ENCODE measurements around the gene PCNX4. TPM values are rescaled to one million over a fixed set of nuclear protein-coding genes. Genes with fewer than 3 reads are reported as not detected.

PCNX4 gene
- polyA plus RNA-seq, 2 donors, result 7.1 to 10.5 TPM

GRCh38 chr14:60085693-60086092 is 6.0 kb upstream of the PCNX4 start:
- Histone ChIP-seq H3K9me3 (ENCODE audit: control insufficient read depth in 2 of 2, insufficient read depth in 1 of 2, low read depth in 1 of 2, low read length in 1 of 2) (no peaks in the 10 kb centered on the region), H3K36me3 (ENCODE audit: control insufficient read depth in 2 of 2, insufficient read depth in 2 of 2, low read length in 1 of 2) (no peaks in the 10 kb centered on the region), H3K27me3 (ENCODE audit: control insufficient read depth in 1 of 2, insufficient read depth in 2 of 2, low read length in 2 of 2) (no peaks in the 10 kb centered on the region), H3K4me3 (ENCODE audit: low read depth in 1 of 2, low read length in 2 of 2) (no peak overlapping the region), H3K27ac (ENCODE audit: low read depth in 2 of 2, low read length in 1 of 2) (no peak overlapping the region), H3K4me1 (ENCODE audit: control insufficient read depth in 2 of 2, insufficient read depth in 2 of 2, low read length in 1 of 2) (no peaks in the 10 kb centered on the region)
- 92 to 93% methylated on average over 3 of the region's 3 CpGs for WGBS, 2 donors

GRCh38 chr14:60087668-60088067 is 4.1 kb upstream of the PCNX4 start:
- Histone ChIP-seq H3K4me1 (ENCODE audit: control insufficient read depth in 2 of 2, insufficient read depth in 2 of 2, low read length in 1 of 2) (no peaks in the 10 kb centered on the region), H3K9me3 (ENCODE audit: control insufficient read depth in 2 of 2, insufficient read depth in 1 of 2, low read depth in 1 of 2, low read length in 1 of 2) (no peaks in the 10 kb centered on the region), H3K4me3 (ENCODE audit: low read depth in 1 of 2, low read length in 2 of 2) (no peak overlapping the region), H3K36me3 (ENCODE audit: control insufficient read depth in 2 of 2, insufficient read depth in 2 of 2, low read length in 1 of 2) (no peaks in the 10 kb centered on the region), H3K27me3 (ENCODE audit: control insufficient read depth in 1 of 2, insufficient read depth in 2 of 2, low read length in 2 of 2) (no peaks in the 10 kb centered on the region), H3K27ac (ENCODE audit: low read depth in 2 of 2, low read length in 1 of 2) (no peak overlapping the region)
- 87 to 91% methylated on average over 3 of the region's 3 CpGs for WGBS, 2 donors

GRCh38 chr14:60089221-60089620 is 2.5 kb upstream of the PCNX4 start:
- no peaks in the 10 kb centered on the region for H3K27me3 ChIP-seq (ENCODE audit: control insufficient read depth in 1 of 2, insufficient read depth in 2 of 2, low read length in 2 of 2)
- H3K4me3 ChIP-seq (ENCODE audit: low read depth in 1 of 2, low read length in 2 of 2), result no peak overlapping the region
- H3K27ac ChIP-seq (ENCODE audit: low read depth in 2 of 2, low read length in 1 of 2), result no peak overlapping the region
- no peaks in the 10 kb centered on the region for H3K36me3 ChIP-seq (ENCODE audit: control insufficient read depth in 2 of 2, insufficient read depth in 2 of 2, low read length in 1 of 2)
- WGBS, 2 donors, result 62 to 74% methylated on average over 4 of the region's 4 CpGs
- H3K4me1 ChIP-seq (ENCODE audit: control insufficient read depth in 2 of 2, insufficient read depth in 2 of 2, low read length in 1 of 2), result no peaks in the 10 kb centered on the region
- no peaks in the 10 kb centered on the region for H3K9me3 ChIP-seq (ENCODE audit: control insufficient read depth in 2 of 2, insufficient read depth in 1 of 2, low read depth in 1 of 2, low read length in 1 of 2)

- no peaks in the 10 kb centered on the region for H3K36me3 ChIP-seq (ENCODE audit: control insufficient read depth in 2 of 2, insufficient read depth in 2 of 2, low read length in 1 of 2)
- peak overlapping the region; percentile 98 to 100 for H3K27ac ChIP-seq (ENCODE audit: low read depth in 2 of 2, low read length in 1 of 2)
- no peaks in the 10 kb centered on the region for H3K27me3 ChIP-seq (ENCODE audit: control insufficient read depth in 1 of 2, insufficient read depth in 2 of 2, low read length in 2 of 2)
- 9% methylated on average over 16 of the region's 16 CpGs for WGBS, 2 donors
- H3K4me3 ChIP-seq (ENCODE audit: low read depth in 1 of 2, low read length in 2 of 2), result peak overlapping the region; percentile 72 to 95
- H3K4me1 ChIP-seq (ENCODE audit: control insufficient read depth in 2 of 2, insufficient read depth in 2 of 2, low read length in 1 of 2), result peaks cover 0 to 3% of the 10 kb centered on the region in 2 donors
- H3K9me3 ChIP-seq (ENCODE audit: control insufficient read depth in 2 of 2, insufficient read depth in 1 of 2, low read depth in 1 of 2, low read length in 1 of 2), result no peaks in the 10 kb centered on the region
These were observed 731 bp upstream of the PCNX4 start for GRCh38 chr14:60090864-60091519.

GRCh38 chr14:60092526-60092920 is 800 bp downstream of the PCNX4 start:
- WGBS, 2 donors, result 0% methylated on average over 14 of the region's 14 CpGs
- Histone ChIP-seq H3K9me3 (ENCODE audit: control insufficient read depth in 2 of 2, insufficient read depth in 1 of 2, low read depth in 1 of 2, low read length in 1 of 2) (no peaks in the 10 kb centered on the region), H3K27ac (ENCODE audit: low read depth in 2 of 2, low read length in 1 of 2) (peak overlapping the region; percentile 98 to 100), H3K36me3 (ENCODE audit: control insufficient read depth in 2 of 2, insufficient read depth in 2 of 2, low read length in 1 of 2) (no peaks in the 10 kb centered on the region), H3K4me1 (ENCODE audit: control insufficient read depth in 2 of 2, insufficient read depth in 2 of 2, low read length in 1 of 2) (peaks cover 0 to 3% of the 10 kb centered on the region in 2 donors), H3K27me3 (ENCODE audit: control insufficient read depth in 1 of 2, insufficient read depth in 2 of 2, low read length in 2 of 2) (no peaks in the 10 kb centered on the region), H3K4me3 (ENCODE audit: low read depth in 1 of 2, low read length in 2 of 2) (peak overlapping the region; percentile 72 to 95)

- peak overlapping the region; percentile 98 to 100 for H3K27ac ChIP-seq (ENCODE audit: low read depth in 2 of 2, low read length in 1 of 2)
- H3K4me1 ChIP-seq (ENCODE audit: control insufficient read depth in 2 of 2, insufficient read depth in 2 of 2, low read length in 1 of 2), result peaks cover 0 to 3% of the 10 kb centered on the region in 2 donors
- no peaks in the 10 kb centered on the region for H3K9me3 ChIP-seq (ENCODE audit: control insufficient read depth in 2 of 2, insufficient read depth in 1 of 2, low read depth in 1 of 2, low read length in 1 of 2)
- H3K4me3 ChIP-seq (ENCODE audit: low read depth in 1 of 2, low read length in 2 of 2), result peak overlapping the region; percentile 72 to 95
- WGBS, 2 donors, result 15% methylated on average over 3 of the region's 3 CpGs
- no peaks in the 10 kb centered on the region for H3K27me3 ChIP-seq (ENCODE audit: control insufficient read depth in 1 of 2, insufficient read depth in 2 of 2, low read length in 2 of 2)
- H3K36me3 ChIP-seq (ENCODE audit: control insufficient read depth in 2 of 2, insufficient read depth in 2 of 2, low read length in 1 of 2), result no peaks in the 10 kb centered on the region
These were observed 1.4 kb downstream of the PCNX4 start for GRCh38 chr14:60093080-60093479.

- Histone ChIP-seq H3K36me3 (ENCODE audit: control insufficient read depth in 2 of 2, insufficient read depth in 2 of 2, low read length in 1 of 2) (no peaks in the 10 kb centered on the region), H3K27ac (ENCODE audit: low read depth in 2 of 2, low read length in 1 of 2) (no peak overlapping the region), H3K4me3 (ENCODE audit: low read depth in 1 of 2, low read length in 2 of 2) (peak overlapping the region in 1 of 2 donors; percentile 21), H3K27me3 (ENCODE audit: control insufficient read depth in 1 of 2, insufficient read depth in 2 of 2, low read length in 2 of 2) (no peaks in the 10 kb centered on the region), H3K9me3 (ENCODE audit: control insufficient read depth in 2 of 2, insufficient read depth in 1 of 2, low read depth in 1 of 2, low read length in 1 of 2) (no peaks in the 10 kb centered on the region), H3K4me1 (ENCODE audit: control insufficient read depth in 2 of 2, insufficient read depth in 2 of 2, low read length in 1 of 2) (peaks cover 0 to 3% of the 10 kb centered on the region in 2 donors)
These were observed 1.9 kb downstream of the PCNX4 start for GRCh38 chr14:60093606-60094005.

- H3K4me1 ChIP-seq (ENCODE audit: control insufficient read depth in 2 of 2, insufficient read depth in 2 of 2, low read length in 1 of 2), result peaks cover 0 to 3% of the 10 kb centered on the region in 2 donors
- H3K9me3 ChIP-seq (ENCODE audit: control insufficient read depth in 2 of 2, insufficient read depth in 1 of 2, low read depth in 1 of 2, low read length in 1 of 2), result no peaks in the 10 kb centered on the region
- WGBS, 2 donors, result 66 to 70% methylated on average over 5 of the region's 5 CpGs
- no peak overlapping the region for H3K4me3 ChIP-seq (ENCODE audit: low read depth in 1 of 2, low read length in 2 of 2)
- H3K27ac ChIP-seq (ENCODE audit: low read depth in 2 of 2, low read length in 1 of 2), result no peak overlapping the region
- H3K36me3 ChIP-seq (ENCODE audit: control insufficient read depth in 2 of 2, insufficient read depth in 2 of 2, low read length in 1 of 2), result no peaks in the 10 kb centered on the region
- no peaks in the 10 kb centered on the region for H3K27me3 ChIP-seq (ENCODE audit: control insufficient read depth in 1 of 2, insufficient read depth in 2 of 2, low read length in 2 of 2)
These were observed 2.7 kb downstream of the PCNX4 start for GRCh38 chr14:60094306-60094897.

- Histone ChIP-seq H3K4me3 (ENCODE audit: low read depth in 1 of 2, low read length in 2 of 2) (no peak overlapping the region), H3K4me1 (ENCODE audit: control insufficient read depth in 2 of 2, insufficient read depth in 2 of 2, low read length in 1 of 2) (peaks cover 0 to 3% of the 10 kb centered on the region in 2 donors), H3K27me3 (ENCODE audit: control insufficient read depth in 1 of 2, insufficient read depth in 2 of 2, low read length in 2 of 2) (no peaks in the 10 kb centered on the region), H3K9me3 (ENCODE audit: control insufficient read depth in 2 of 2, insufficient read depth in 1 of 2, low read depth in 1 of 2, low read length in 1 of 2) (no peaks in the 10 kb centered on the region), H3K36me3 (ENCODE audit: control insufficient read depth in 2 of 2, insufficient read depth in 2 of 2, low read length in 1 of 2) (no peaks in the 10 kb centered on the region), H3K27ac (ENCODE audit: low read depth in 2 of 2, low read length in 1 of 2) (no peak overlapping the region)
These were observed 3.5 kb downstream of the PCNX4 start for GRCh38 chr14:60095231-60095630.

Measured in esophagus (tissue), 2 donors.